NCI-H187 treated with DMSO at 0.1 percent for 48 hours (cell line): ENCODE results near the gene WWTR1.

Experiments
- DNase-seq: peaks from one replicate; lab custom pipeline; 2025; lab: John Stamatoyannopoulos, UW

WWTR1 gene

GRCh38 chr3:149657926-149658743, at the start of gene WWTR1:
Gene WWTR1 (minus strand): TSS chr3:149658025. CDS start chr3:149657306, 719 bp downstream.
- DNase-seq, result no peak

- no peak for DNase-seq
These were observed 49.1 kb upstream of the WWTR1 start for GRCh38 chr3:149706905-149707304.

DNA sequence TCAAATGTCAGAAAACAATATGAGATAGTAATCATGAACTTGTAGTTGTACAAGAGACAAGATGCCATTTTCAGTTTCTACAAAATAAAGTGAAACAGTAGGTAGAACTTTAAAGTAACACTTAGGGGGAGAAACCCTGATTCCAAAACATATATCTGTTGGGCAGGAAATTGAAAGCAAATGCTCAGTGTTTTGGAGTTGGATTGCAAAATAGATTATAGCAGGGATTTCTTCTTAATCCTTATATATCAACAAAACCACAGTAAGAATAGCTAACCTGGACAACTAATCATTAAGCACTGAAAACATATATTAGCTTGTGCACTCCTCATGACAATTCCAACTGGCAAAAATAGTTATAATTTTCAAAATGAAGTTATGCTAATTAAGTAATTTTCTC, 47.6 kb upstream of the WWTR1 start:
- DNase-seq, result no peak

GRCh38 chr3:149703466-149703865, 45.6 kb upstream of the WWTR1 start:
- DNase-seq, result no peak

DNA sequence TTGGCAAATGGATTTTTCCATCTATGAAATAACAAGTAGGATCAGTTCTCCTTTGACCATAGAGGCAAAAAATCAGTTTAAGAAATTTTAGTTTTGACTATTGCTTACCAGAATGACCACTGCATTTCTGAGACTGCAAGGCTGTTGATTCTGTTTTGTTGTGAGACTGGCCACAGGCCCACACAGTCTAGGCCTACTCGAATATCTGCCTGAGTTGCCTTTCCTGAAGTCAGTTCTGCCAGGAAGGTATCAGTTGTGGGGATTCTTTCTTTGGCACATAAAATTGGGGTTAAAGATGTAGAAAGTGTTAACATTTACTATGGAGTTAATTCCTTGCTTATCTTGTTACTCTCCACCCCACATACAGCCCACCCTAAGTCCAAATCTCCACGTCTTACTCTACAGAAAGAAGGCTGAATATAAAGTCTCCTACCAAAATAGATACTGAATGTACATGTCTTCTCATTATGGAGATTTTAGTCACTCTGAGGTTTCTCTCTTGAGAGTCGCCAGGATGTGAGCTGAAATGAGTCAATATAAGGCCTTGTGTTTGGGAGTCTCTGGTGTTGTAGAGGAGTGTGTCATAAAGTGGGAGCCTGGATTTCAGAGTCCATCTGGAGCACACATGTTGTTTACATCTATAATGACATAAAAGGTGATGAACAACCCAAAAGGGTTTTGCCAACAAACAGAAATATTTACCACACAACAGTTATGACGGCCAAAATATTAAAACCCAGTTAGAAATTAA, 45.0 kb upstream of the WWTR1 start:
- DNase-seq, result no peak

GRCh38 chr3:149701977-149702350, 44.1 kb upstream of the WWTR1 start:
- DNase-seq, result no peak

- DNase-seq, result no peak
These were observed 43.6 kb upstream of the WWTR1 start for GRCh38 chr3:149701206-149701976.

GRCh38 chr3:149688122-149688757, 30.4 kb upstream of the WWTR1 start:
- DNase-seq, result no peak

DNA sequence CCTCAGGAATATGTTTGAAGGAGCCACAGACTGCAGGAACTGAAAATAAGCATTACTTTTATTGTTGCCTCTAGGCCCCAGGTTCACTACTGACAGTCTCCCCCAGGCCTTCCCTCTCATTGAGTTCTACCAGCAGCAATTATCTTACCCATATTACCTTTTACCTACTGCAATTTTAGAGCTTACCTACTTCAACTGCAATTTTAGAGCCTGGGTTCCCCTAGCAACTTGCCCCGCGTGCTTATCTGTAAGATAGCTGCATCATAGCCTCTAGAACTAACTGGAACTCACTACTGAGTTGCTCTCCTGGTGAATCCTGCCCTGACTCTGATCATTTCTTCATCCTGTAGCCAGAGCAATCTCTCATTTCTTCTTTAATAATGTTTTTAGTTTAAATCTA, 29.2 kb upstream of the WWTR1 start:
- no peak for DNase-seq

DNA sequence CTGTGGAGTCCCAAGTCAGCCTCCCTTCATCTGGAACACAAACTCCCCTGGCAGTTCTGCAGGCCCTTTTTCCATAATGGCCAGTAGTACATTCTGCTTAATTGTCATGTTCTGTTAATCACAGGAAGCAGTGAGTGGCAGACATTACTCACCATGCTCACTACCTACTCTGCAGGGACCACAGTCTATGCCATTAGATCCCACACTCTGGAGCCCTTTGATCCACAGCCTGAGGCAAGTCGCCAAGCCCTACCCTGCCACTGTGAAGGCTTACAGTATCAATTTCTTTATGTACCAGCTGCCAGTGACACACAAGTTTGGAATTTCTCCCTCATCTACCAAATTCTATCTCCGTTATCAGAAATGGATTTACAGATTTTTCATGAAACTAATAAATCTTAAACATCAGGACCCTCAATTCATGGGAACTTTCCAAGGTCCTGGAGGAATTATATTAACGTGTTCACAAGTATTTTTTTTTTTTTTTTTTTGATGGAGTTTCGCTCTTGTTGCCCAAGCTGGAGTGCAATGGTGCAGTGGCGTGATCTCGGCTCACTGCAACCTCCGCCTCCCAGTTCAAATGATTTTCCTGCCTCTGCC, 20.6 kb upstream of the WWTR1 start:
- DNase-seq, result no peak

- DNase-seq, result no peak
These were observed 15.6 kb upstream of the WWTR1 start for GRCh38 chr3:149673393-149673792.

DNA sequence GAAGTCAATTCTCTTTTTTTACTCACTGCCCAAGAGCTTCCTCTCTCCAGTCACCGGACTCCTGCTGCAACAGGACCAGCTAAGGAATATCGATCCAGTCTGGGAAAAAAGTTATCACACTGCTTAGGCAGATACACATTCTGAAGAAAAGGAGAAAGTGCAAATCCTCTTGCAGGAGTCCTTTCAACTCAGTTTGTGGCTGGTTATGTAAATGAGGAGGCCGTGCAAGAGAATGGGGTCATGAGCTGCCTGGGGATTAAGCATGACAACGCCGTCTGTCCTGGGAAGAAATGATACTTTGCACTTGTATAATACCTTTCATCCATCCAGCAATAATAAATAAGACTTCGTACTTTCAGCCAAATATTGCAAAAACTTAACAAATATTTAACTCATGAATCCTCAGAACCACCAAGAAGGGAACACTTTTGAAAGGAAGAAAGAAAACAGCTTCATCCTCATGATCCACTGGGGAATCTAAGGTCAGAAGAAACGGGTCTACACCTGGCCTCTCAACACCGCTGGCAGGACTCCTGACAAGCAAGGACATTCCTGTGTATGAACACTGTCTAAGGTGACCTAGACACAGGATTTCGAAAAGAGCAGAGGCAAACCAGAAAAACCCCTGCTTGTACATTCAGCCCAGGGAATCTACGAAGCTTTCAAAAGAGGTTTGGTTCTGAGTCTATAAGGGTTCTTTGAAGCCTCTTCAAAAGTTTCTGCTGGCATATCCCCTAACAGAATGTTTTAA, 13.1 kb upstream of the WWTR1 start:
- no peak for DNase-seq

GRCh38 chr3:149667576-149667975, 9.8 kb upstream of the WWTR1 start:
- no peak for DNase-seq

DNA sequence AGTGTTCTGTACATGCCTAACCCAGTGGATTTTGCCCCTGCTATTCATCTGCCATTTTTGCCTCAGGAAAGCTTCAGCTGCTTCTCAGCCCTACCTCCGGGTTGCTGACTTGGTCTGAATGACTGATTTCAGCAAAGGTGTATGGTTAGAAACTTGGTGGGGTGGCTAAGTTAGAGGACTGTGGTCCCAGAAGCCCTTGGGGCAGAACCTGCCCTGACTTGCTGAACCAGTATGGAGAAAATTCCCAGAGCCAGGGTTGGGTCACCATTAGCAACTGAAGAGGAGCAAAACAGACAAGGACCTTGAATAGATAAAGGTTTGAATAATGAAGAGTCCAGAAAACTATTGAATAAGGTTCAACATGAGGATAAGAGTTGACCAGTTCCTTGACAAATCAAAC, 6.1 kb upstream of the WWTR1 start:
- no peak for DNase-seq

GRCh38 chr3:149662240-149662887, 4.5 kb upstream of the WWTR1 start:
- DNase-seq, result no peak

GRCh38 chr3:149660462-149660861, 2.6 kb upstream of the WWTR1 start:
- DNase-seq, result no peak

GRCh38 chr3:149658744-149659497, 1.1 kb upstream of the WWTR1 start:
- no peak for DNase-seq

DNA sequence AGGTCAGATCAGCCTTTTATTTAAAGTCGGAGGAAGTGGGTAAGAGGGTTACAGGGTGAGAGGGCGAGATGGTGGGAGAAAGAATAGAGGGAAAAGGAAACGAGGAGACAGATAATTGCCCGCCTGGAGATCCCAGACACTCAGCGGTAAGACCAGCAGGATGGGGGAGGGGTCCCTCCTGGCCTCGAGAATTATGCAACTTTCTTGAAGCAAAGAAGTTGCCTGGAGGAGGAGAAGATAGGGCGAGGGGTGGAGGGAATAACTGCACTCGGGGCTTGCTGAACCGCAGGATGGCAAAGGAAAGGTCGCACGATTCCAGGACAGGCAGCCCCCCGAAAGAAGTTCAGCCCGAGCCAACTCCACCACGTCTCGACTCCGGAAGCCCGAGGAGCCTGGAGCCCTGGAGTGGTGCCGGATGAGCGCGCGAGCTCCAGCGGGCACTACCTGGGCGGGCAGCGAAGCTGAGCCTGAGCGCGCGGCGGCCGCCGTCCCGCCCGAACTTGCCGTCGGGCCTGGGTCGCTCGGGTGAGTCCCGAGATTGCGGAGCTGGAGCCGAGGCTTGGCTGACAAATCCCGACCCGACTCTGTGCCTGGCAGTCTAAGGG, 402 bp downstream of the WWTR1 start:
- DNase-seq, result no peak

DNA sequence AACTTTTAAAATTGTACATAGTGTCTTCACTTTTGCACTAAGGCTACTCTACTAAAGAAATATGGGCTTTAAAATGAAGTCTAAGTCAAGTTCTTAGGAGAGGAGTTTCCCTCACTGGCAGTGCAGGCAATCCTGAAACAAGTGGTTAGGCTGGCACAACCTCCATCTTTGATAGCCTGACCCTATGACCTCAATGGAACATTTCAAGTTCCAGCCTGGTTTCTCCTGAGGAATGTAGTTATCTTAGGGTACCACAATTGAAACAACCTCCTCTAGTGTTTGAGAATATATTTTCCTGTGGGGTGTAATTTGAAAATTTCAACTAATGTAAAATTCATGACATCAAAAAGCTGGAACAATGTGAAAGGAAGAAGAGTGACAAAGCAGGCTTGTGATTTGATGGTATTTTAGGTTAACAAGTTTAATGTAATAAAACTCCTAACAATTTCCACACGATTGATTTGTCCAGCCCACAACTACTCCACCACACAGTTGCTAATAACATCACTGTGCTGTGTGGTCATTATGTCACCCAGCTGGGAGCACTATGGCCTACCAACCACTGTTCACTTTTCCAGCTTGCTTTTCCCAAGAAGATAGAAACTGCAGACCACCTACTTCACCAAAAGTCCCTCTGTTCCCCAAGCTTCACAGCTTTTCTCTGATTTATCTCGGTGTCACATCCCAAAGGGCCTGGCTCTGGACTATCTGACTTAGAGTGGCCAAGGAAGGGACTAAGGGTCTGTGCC, 1.8 kb downstream of the WWTR1 start:
- no peak for DNase-seq
